Transverse colon (tissue), 4 donors: Measurements from ENCODE around the gene DIO2. TPM values are rescaled to one million over a fixed set of nuclear protein-coding genes. Genes with fewer than 3 reads are reported as not detected.

Experiments used
- DNase-seq: peaks from one replicate; pipeline ENCODE4 v3.0.0-alpha.2; 2019
- H3K27ac ChIP-seq, 4 donors: fragments of 200-600 bp; sonication (generic); 2 replicates each; pipeline ENCODE4 v1.5.1; 2016 to 2018; ENCODE audit warnings: inconsistent platforms in 4 of 4
- H3K27me3 ChIP-seq: fragments of 200-600 bp; sonication (generic); 2 replicates; pipeline ENCODE4 v1.5.1; 2017; ENCODE audit warnings: inconsistent platforms
- H3K36me3 ChIP-seq, 4 donors: fragments of 200-600 bp; sonication (generic); 2 replicates each; pipeline ENCODE4 v1.5.1; 2017 to 2019; ENCODE audit warnings: inconsistent platforms in 4 of 4
- H3K4me1 ChIP-seq, 4 donors: fragments of 200-600 bp; sonication (generic); 2 replicates each; pipeline ENCODE4 v1.5.1; 2017 to 2020; ENCODE audit warnings: inconsistent platforms in 4 of 4
- H3K4me3 ChIP-seq, 4 donors: fragments of 200-600 bp; sonication (generic); 1 replicate in 1 of 4; 2 replicates in 3 of 4; pipeline versions ENCODE4 v1.5.1 to v1.6.1; 2017 to 2019; ENCODE audit warnings: inconsistent platforms in 4 of 4
- H3K9me3 ChIP-seq, 2 donors: fragments of 200-600 bp; sonication (generic); 2 replicates each; pipeline ENCODE4 v1.5.1; 2017 to 2019; ENCODE audit warnings: inconsistent platforms in 2 of 2
- CTCF ChIP-seq, 5 experiments: fragments of 200-600 bp in 3 of 5; fragments of 450-650 bp in 2 of 5; sonication (generic) in 3 of 5; IDR thresholded peaks; 1 replicate in 2 of 5; 2 replicates in 3 of 5; pipeline ENCODE4 v1.5.1; 2016 to 2017; ENCODE audit warnings: antibody characterized with exemption in 5 of 5, inconsistent platforms in 3 of 5, mild to moderate bottlenecking in 2 of 5, moderate library complexity in 1 of 5
- EP300 ChIP-seq: sonication (generic); formaldehyde crosslinking; IDR thresholded peaks from one replicate; pipeline ENCODE4 v1.6.1; 2017; ENCODE audit warnings: antibody characterized with exemption, low read depth
- POLR2A ChIP-seq: fragments of 450-650 bp; IDR thresholded peaks from one replicate; pipeline ENCODE4 v1.6.1; 2016; ENCODE audit warnings: antibody characterized with exemption, mild to moderate bottlenecking, moderate library complexity
- POLR2AphosphoS5 ChIP-seq, 3 donors: sonication (generic); formaldehyde crosslinking; IDR thresholded peaks; one replicate each; pipeline ENCODE4 v1.6.1; 2016; ENCODE audit warnings: antibody characterized with exemption in 3 of 3
- WGBS, 2 donors: methylation state at CpG; one replicate each; pipeline ENCODE4 v1.1.5; 2018; ENCODE audit warnings: low coverage in 1 of 2; 5-methylcytosine and 5-hydroxymethylcytosine counted together
- in situ Hi-C, 4 donors: fragments of 200-750 bp; cut with MboI; loops; one replicate each; pipeline versions ENCODE4 v1.15.0 to v1.15.1; 2017; ENCODE audit warnings: low sequenced_read_pairs in 3 of 4, low pct_ligation_motif_present in 1 of 4, low pct_unique_long_range_greater_than_20kb in 1 of 4
- intact Hi-C: fragments of 100-400 bp; cut with DNase I; formaldehyde crosslinking; loops from one replicate; pipeline ENCODE4 v1.15.1; 2023; ENCODE audit warnings: low total_unique reads
- total RNA-seq, 4 donors: library from RNA; depleted of rRNA; stranded (reverse); fragments of >200 nt; gene quantifications; one replicate each; pipeline ENCODE4 v1.1.0, GENCODE V29; 2016

The DIO2 gene
- total RNA-seq, result 1 to 10 TPM in 1 of 4 donors, under 1 TPM in 2, not detected in 1; 0.68 to 4.0 (median 0.95) TPM

DNA sequence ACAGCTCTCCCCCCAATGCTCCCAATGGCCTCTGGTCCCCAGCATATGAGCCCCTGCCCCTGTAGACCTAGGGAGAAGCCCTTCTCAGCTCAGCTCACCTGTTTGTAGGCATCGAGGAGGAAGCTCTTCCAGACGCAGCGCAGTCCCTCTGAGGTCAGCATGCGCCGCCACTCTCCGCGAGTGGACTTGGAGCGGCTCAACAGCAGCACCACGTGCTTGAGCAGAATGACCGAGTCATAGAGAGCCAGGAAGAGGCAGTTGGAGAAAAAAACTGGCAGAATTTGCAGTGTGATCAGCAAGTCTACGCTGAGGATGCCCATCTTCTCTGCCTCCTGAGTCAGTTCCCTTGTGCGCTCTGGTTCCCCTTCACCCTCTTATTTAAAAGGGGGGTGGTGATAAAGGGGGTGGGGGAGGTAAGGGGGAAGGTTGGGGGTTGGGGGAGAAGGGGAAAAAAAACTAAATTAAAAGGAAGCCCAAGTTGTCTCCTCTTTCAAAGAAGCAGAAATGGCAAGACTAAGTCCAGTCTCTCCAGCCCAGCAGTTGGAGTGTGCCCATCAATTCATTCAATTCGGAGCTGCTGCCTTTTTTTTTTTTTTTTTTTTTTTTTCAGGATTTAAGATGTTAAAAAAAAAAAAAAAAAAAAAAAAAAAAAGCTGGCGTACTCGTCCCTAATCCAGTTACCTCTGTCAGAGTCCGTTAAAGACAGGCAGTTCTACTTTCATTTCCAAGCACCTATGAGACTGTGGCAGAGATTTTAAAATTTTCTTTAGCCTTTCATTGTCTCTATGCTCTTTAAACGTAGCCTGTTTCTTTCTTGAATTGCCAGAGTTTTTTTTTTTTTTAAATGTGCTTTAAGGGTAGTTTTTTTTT, at the start of gene DIO2:
Gene DIO2, minus strand, starts transcription at position 352 of the 870 bp plus-strand sequence. Its CDS starts 32 bp downstream, at position 320.
- Histone ChIP-seq H3K27ac (no peak within 1 kb of the TSS), H3K27me3 (no peaks in the 10 kb centered on the region), H3K4me1 (peaks cover 0 to 5% (median 0%) of the 10 kb centered on the region in 4 donors), H3K36me3 (no peaks in the 10 kb centered on the region), H3K9me3 (no peaks in the 10 kb centered on the region), H3K4me3 (peak within 1 kb of the TSS in 1 of 4 donors; percentile 28)
- 5 to 54% methylated on average over 4 to 17 of the region's 17 CpGs for WGBS, 2 donors
- no peak for DNase-seq
- no peak for TF ChIP-seq EP300
- in situ Hi-C loops (no loop called here), intact Hi-C loops (no loop called here)

DNA sequence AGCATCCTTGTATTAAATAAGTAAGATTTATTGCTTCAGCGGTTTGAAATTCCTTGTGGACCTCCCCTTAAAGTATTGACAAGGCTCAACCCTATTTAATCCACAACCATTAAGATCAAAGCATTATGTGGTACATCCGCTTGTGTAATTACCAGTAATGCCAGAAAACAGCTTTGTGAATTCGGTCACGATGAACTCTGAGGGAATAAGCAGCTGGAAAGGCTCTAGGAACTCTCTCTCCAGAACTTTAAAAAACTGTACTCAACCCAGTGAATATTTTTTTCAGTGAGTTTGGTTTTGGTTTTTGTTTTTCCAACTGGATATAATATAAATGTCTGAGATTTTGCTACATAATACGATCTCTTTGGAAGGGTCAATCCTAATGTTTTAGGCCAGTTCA, 49.3 kb upstream of the DIO2 start:
- WGBS, 2 donors, result 78 to 83% methylated on average over 4 to 5 of the region's 5 CpGs
- no peak for DNase-seq
- intact Hi-C loops (no loop called here), in situ Hi-C loops (no loop called here)
- no peaks in the 10 kb centered on the region for H3K9me3 ChIP-seq
- H3K27me3 ChIP-seq, result no peaks in the 10 kb centered on the region
- no peak overlapping the region for H3K4me3 ChIP-seq
- H3K27ac ChIP-seq, result no peak overlapping the region
- TF ChIP-seq EP300 (no peak), POLR2A (no peak), POLR2AphosphoS5 (IDR thresholded peaks at IDR 0.05) (no peak), CTCF (IDR thresholded peaks at IDR 0.05) (no peak)
- H3K4me1 ChIP-seq, result no peaks in the 10 kb centered on the region
- H3K36me3 ChIP-seq, result no peaks in the 10 kb centered on the region

- DNase-seq, result no peak
- in situ Hi-C loops, result no loop called here
- 69 to 86% methylated on average over 2 of the region's 2 CpGs for WGBS, 2 donors
Observed at GRCh38 chr14:80239631-80240030, 28.3 kb upstream of the DIO2 start.

DNA sequence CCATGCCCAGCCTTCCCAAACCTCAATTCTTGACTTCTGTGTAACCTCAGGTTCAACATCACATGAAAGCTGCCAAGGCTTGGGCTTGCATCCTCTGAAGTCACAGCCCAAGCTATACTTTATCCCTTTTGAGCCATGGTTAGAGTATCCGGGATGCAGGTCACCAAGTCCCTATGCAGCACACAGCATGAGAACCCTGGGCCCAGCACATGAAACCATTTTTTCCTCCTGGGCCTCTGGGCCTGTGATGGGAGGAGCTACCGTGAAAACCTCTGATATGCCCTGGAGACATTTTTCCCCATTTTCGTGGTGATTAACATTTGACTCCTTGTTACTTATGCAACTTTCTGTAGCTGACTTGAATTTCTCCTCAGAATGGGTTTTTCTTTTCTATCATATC, 25.8 kb upstream of the DIO2 start:
- WGBS, 2 donors, result 60 to 86% methylated on average over 1 to 3 of the region's 3 CpGs
- in situ Hi-C loops (no loop called here), intact Hi-C loops (no loop called here)
- no peak for DNase-seq
- Histone ChIP-seq H3K36me3 (no peaks in the 10 kb centered on the region), H3K4me3 (no peak overlapping the region), H3K9me3 (peaks cover 6 to 14% of the 10 kb centered on the region in 2 donors), H3K4me1 (no peaks in the 10 kb centered on the region), H3K27ac (no peak overlapping the region), H3K27me3 (no peaks in the 10 kb centered on the region)
- TF ChIP-seq POLR2AphosphoS5 (IDR thresholded peaks at IDR 0.05), result no peak
- no peak for TF ChIP-seq POLR2A
- no peak for TF ChIP-seq CTCF (IDR thresholded peaks at IDR 0.05)
- TF ChIP-seq EP300, result no peak

More at GRCh38 chr14:80239631-80240030, 28.3 kb upstream of the DIO2 start:
- Histone ChIP-seq H3K4me1 (no peaks in the 10 kb centered on the region), H3K27ac (no peak overlapping the region), H3K27me3 (no peaks in the 10 kb centered on the region), H3K36me3 (no peaks in the 10 kb centered on the region), H3K9me3 (peaks cover 6 to 14% of the 10 kb centered on the region in 2 donors), H3K4me3 (no peak overlapping the region)
- TF ChIP-seq CTCF (IDR thresholded peaks at IDR 0.05) (no peak), EP300 (no peak), POLR2A (no peak), POLR2AphosphoS5 (IDR thresholded peaks at IDR 0.05) (no peak)
- intact Hi-C loops, result no loop called here
